NOMO-1 treated with dmso at 0.1 percent for 144 hours (cell line): ENCODE measurements around the gene CKMT2.

Source experiments
- DNase-seq: peaks from one replicate; lab custom pipeline; 2025; ENCODE audit not compliant: unreplicated experiment; lab: John Stamatoyannopoulos, UW

The CKMT2 gene

DNA sequence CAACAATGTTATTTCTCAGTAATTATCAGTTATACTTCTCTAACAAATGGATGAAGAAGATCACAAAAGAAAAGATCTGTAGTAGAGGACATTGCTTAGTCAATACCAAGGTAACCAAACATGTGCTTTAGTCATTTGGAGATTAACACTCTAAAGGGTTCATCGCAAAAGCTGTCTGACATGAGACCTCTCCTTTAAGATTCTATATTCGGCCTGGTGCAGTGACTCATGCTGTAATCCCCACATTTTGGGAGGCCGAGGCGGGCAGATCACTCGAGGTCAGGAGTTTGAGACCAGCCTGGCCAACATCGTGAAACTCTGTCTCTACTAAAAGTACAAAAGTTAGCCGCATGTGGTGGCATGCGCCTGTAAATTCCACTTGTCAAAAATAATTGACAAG, 18.3 kb upstream of the CKMT2 start:
- DNase-seq = no peak

DNA sequence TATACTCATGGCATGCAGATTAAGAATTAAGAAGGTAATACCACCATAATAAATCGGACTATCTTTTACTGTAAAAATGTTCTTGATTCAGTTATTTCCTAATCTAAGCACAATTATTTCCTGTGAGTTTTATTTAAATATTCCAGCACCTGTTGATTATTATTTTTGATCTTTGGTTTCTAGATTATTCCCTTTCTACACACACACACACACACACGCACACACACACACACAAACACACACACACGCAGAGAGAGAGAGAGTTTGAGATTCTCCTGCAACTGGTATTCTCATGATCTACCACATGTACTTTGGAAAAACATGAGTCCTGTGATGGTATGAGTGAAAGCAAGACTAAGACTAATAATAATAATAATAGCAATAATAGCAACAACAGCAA, 17.0 kb upstream of the CKMT2 start:
- DNase-seq = no peak

DNA sequence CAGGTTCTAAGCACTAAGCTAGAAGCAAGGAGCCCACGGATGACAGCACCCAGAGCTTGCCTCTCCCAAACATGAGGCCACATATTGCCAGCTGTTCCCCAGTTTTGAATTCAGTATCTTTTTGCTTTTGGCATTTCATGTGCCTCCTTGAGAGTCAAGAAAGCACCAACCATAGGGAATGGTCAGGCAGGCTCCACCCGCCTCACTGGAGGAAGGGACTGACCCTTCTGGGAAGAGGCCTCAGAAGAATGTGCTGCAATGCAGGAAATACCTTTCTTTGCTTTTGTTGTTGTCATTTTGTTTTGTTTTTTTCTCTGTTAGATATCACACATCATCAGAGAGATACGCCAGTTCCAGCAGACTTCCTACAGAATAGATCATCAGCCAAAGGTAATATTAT, 13.7 kb upstream of the CKMT2 start:
- no peak for DNase-seq

- DNase-seq = no peak
Observed at GRCh38 chr5:81222285-81222684, 10.8 kb upstream of the CKMT2 start.

DNA sequence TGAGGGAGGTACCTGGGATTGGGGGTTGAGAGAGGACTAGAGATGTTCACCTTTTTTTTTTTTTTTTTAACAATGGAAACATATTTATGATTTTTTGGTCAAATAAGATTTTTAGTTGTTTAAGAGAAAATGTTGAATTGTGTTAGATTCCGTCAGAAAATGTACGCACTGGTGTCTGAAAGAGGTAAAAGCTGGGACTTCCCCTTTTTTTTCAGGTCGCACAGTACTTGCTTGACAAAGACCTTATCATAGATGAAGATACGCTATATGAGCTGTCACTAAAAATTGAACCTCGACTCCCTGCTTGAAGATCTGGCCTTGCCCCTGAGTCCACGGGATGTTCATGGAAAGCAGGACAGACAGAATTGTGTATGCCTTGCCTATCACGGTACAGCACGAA, 7.7 kb upstream of the CKMT2 start:
- DNase-seq = no peak

GRCh38 chr5:81226286-81226685, 6.8 kb upstream of the CKMT2 start:
- no peak for DNase-seq

DNA sequence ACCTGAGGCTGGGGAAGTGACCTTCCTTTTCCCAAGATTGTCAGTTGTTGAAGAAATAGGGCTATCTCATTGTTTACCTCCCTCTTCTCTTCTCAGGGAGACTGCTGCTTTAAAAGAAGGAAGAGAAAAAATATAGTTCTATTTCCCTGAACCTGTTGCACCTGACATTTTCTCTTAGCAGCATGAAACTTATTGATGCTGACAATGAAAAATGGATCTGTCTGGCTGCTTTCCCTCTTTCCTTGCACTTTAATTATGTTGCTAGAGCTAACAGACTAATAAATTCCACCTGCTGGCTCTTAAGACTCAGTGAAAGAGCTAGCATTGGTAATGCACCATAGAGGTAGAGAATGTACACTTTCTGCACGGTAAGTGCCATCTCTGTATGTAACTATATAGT, 6.2 kb upstream of the CKMT2 start:
- no peak for DNase-seq

- DNase-seq = no peak
Observed at GRCh38 chr5:81228084-81228483, 5.0 kb upstream of the CKMT2 start.

GRCh38 chr5:81230416-81230815, 2.7 kb upstream of the CKMT2 start:
- DNase-seq = no peak

GRCh38 chr5:81232464-81233079, 550 bp upstream of the CKMT2 start:
- no peak for DNase-seq

- DNase-seq = no peak
Observed at GRCh38 chr5:81234299-81234698, 1.2 kb downstream of the CKMT2 start.

DNA sequence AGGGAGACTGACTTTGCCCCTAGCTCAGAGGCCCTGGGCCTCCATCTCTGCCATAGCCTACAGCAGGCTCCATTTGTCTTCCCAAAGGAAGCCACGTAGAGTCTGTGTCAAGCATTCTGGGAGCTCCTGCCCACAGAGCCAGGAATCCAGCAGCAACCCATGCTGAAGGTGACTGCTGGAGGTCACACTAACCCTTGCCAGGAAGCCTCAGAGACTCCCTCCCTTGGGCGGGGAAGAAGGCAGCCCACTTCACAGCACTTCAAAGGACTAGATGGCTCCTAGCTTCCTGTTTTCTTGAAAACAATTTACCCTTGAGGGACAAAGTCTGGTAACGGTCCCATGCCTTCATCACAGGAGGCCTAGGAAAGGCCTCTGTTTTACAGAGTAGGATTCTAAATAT, 1.7 kb downstream of the CKMT2 start:
- DNase-seq = no peak

DNA sequence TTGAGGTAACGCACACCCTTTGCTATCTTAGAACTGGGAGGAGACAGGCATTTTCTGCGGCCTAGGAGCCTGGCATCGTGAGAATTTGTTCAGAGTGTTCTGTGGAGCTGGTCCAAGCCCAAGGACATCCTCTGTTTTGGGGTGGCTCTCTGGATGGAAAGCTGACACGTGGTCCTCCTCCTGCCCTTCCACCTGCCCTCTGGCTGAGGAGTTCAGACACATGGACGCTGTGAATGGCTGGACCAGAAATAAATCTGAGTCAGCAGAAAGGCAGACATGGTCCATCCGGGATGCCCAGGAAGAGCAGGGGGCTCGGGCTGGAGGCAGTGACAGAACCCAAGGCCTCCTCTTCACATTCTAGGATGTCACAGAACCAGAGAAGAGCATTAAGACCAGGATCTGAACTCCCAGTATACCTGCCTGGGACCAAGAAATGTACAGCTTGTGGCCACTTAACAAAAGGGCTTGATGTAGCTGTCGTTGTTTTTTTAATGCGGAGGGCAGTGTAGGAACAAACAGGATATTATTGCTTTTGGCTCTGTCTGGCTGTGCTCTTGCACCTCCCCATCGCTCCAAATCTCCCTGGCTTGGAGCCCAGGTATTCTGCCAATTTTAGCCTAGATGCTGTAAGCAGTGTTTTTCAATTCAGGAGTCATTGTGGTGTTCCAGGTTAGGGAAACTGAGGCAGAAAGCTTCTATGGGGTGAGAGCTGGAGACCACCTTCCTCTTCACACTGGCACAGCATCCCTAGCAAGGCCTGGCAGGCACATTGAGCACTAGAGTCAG, 2.4 kb downstream of the CKMT2 start:
- no peak for DNase-seq

GRCh38 chr5:81238460-81238859, 5.3 kb downstream of the CKMT2 start:
- DNase-seq = no peak

DNA sequence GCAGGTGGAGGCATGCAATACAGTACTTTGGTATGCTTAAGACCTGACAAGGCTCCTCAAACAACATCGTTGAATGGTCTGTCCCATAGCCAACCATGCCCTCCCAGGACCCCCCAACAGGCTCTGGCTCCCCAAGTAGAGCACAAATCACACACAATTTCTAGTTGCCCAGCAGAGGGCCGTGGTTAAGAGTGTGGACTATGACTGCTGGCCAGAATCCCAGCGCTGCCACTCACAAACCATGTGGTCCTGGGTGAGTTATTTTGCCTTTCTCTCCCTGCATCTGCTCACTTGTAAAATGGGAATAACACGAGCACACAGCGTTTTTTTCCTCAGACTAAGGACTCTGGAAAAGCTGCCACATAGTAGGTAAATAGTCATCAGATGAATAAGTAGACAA, 6.5 kb downstream of the CKMT2 start:
- DNase-seq = no peak

- no peak for DNase-seq
Observed at GRCh38 chr5:81241001-81241400, 7.9 kb downstream of the CKMT2 start.

DNA sequence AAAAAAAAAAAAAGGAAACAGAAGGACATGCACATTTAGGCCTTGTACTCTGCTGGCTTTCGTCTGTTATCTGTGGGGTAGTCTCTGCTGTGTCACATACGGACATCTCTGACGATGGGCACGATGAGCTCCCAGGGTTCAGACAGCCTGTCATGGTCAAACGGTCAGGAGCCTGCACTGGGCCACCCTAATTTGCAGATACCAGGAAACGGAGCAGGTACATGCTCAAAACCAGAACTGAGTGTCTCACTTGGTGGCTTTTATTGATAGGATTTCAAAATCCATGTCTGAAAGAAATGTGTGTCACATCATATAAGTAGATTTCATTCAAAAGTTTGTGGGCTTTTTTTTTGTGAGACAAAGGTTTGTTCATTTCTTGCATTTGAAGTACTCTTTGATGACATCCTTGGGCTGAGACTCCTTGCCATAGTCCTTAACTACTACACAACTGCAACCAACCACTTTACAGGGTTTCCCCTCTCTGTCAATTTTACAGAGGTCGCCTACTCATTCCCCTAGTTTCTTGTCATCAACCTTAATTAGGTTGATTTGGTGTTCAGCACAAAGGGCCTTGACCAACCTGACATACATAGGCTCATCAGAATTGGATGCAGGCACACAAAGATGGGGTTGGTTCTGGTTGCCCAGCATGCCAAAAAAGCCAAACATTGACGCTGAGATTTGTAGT, 9.0 kb downstream of the CKMT2 start:
- DNase-seq = no peak

- no peak for DNase-seq
Observed at GRCh38 chr5:81242906-81243436, 9.8 kb downstream of the CKMT2 start.

- no peak for DNase-seq
Observed at GRCh38 chr5:81244451-81244850, 11.3 kb downstream of the CKMT2 start.

- no peak for DNase-seq
Observed at GRCh38 chr5:81245871-81246235, 12.7 kb downstream of the CKMT2 start.

DNA sequence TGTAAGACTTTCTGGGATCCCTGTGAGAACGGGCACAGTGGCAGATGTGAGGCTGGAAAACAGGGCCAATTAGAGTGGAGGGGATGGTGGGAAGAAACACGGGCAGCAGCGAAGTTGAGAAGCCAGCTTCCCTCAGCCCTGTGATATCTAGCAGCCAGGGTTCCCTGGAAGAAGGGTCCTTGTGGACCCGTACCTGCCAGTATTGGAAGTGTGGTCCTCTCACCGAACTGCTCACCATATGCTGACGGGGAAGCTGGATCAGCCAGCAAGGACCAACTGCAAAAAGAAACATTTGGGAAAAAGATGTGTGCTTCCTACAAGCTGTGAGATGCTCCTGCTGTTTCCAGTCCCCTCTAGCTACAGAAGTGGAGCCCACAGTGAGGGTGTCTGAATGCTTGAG, 13.6 kb downstream of the CKMT2 start:
- DNase-seq = no peak

- no peak for DNase-seq
Observed at GRCh38 chr5:81247441-81247972, 14.4 kb downstream of the CKMT2 start.
